H9 (cell line): ENCODE data around the gene CCL8. TPM values are rescaled to one million over a fixed set of nuclear protein-coding genes. Genes with fewer than 3 reads are reported as not detected.

Source experiments
- DNase-seq: peaks from one replicate; pipeline ENCODE4 v3.0.0-alpha.2; 2017
- H2AFZ ChIP-seq: one replicate; pipeline ENCODE4 v1.6.1; 2013; ENCODE audit warnings: mild to moderate bottlenecking, low read length, control low read depth, moderate library complexity
- H2AK5ac ChIP-seq: 2 replicates; pipeline ENCODE4 v1.6.1; 2013; ENCODE audit warnings: low read length, control low read depth, mixed read lengths; ENCODE audit not compliant: insufficient read length
- H2BK120ac ChIP-seq: one replicate; pipeline ENCODE4 v1.6.1; 2013; ENCODE audit warnings: low read depth, mild to moderate bottlenecking, low read length, control low read depth, inconsistent platforms; ENCODE audit not compliant: poor library complexity, severe bottlenecking
- H2BK12ac ChIP-seq: 2 replicates; pipeline ENCODE4 v1.6.1; 2013; ENCODE audit warnings: low read length, control low read depth, mixed read lengths, low read depth; ENCODE audit not compliant: insufficient read length
- H2BK15ac ChIP-seq: 2 replicates; pipeline ENCODE4 v1.6.1; 2013; ENCODE audit warnings: low read depth, low read length, control low read depth
- H2BK20ac ChIP-seq: one replicate; pipeline ENCODE4 v1.6.1; 2013; ENCODE audit warnings: low read depth, mild to moderate bottlenecking, low read length, control low read depth, inconsistent platforms; ENCODE audit not compliant: poor library complexity, severe bottlenecking
- H2BK5ac ChIP-seq: 2 replicates; pipeline ENCODE4 v1.6.1; 2013; ENCODE audit warnings: low read length, control low read depth, mixed read lengths; ENCODE audit not compliant: insufficient read length
- H3K14ac ChIP-seq: 2 replicates; pipeline ENCODE4 v1.6.1; 2013; ENCODE audit warnings: low read length, control low read depth; ENCODE audit not compliant: insufficient read depth
- H3K18ac ChIP-seq: 2 replicates; pipeline ENCODE4 v1.6.1; 2013; ENCODE audit warnings: low read depth, mild to moderate bottlenecking, mixed read lengths, low read length, control low read depth; ENCODE audit not compliant: insufficient read length
- H3K23ac ChIP-seq: 2 replicates; pipeline ENCODE4 v1.6.1; 2013; ENCODE audit warnings: low read length, control low read depth, mixed read lengths, low read depth; ENCODE audit not compliant: insufficient read length
- H3K23me2 ChIP-seq: 2 replicates; pipeline ENCODE4 v1.6.1; 2013; ENCODE audit warnings: low read depth, mild to moderate bottlenecking, mixed read lengths, low read length, control low read depth; ENCODE audit not compliant: insufficient read length, poor library complexity, severe bottlenecking
- H3K27ac ChIP-seq: 2 replicates; pipeline ENCODE4 v1.5.1; 2013; ENCODE audit warnings: low read length, control low read depth, mixed read lengths, low read depth; ENCODE audit not compliant: insufficient read length
- H3K27me3 ChIP-seq: 2 replicates; pipeline ENCODE4 v1.6.1; 2013; ENCODE audit warnings: low read length, control low read depth, inconsistent platforms; ENCODE audit not compliant: insufficient read depth
- H3K4ac ChIP-seq: 2 replicates; pipeline ENCODE4 v1.6.1; 2013; ENCODE audit warnings: low read depth, mild to moderate bottlenecking, control low read depth, inconsistent platforms, low read length, moderate library complexity
- H3K4me1 ChIP-seq: 2 replicates; pipeline ENCODE4 v1.6.1; 2013; ENCODE audit warnings: low read length, control low read depth, inconsistent platforms; ENCODE audit not compliant: insufficient read depth
- H3K4me2 ChIP-seq: 2 replicates; pipeline ENCODE4 v1.6.1; 2013; ENCODE audit warnings: low read length, control low read depth, mixed read lengths; ENCODE audit not compliant: insufficient read length, insufficient read depth
- H3K56ac ChIP-seq: 2 replicates; pipeline ENCODE4 v1.6.1; 2013; ENCODE audit warnings: low read depth, mild to moderate bottlenecking, mixed read lengths, low read length, control low read depth; ENCODE audit not compliant: insufficient read length
- H3K79me1 ChIP-seq: 2 replicates; pipeline ENCODE4 v1.6.1; 2013; ENCODE audit warnings: low read depth, mild to moderate bottlenecking, moderate library complexity, low read length, control low read depth, inconsistent platforms; ENCODE audit not compliant: insufficient read depth, poor library complexity, severe bottlenecking
- H3K79me2 ChIP-seq: 2 replicates; pipeline ENCODE4 v1.6.1; 2013; ENCODE audit warnings: low read length, control low read depth, inconsistent platforms; ENCODE audit not compliant: insufficient read depth
- H3K9ac ChIP-seq: 2 replicates; pipeline ENCODE4 v1.6.1; 2013; ENCODE audit warnings: low read length, control low read depth, mixed read lengths; ENCODE audit not compliant: insufficient read length; ENCODE audit errors: extremely low read depth
- H3K9me3 ChIP-seq: one replicate; pipeline ENCODE4 v1.6.1; 2013; ENCODE audit warnings: low read depth, low read length, inconsistent platforms; ENCODE audit not compliant: control insufficient read depth
- H3T11ph ChIP-seq: one replicate; pipeline ENCODE4 v1.6.1; 2013; ENCODE audit warnings: mild to moderate bottlenecking, low read length, control low read depth, inconsistent platforms
- H4K20me1 ChIP-seq: one replicate; pipeline ENCODE4 v1.6.1; 2013; ENCODE audit not compliant: control insufficient read depth, insufficient read length, insufficient read depth
- H4K5ac ChIP-seq: 2 replicates; pipeline ENCODE4 v1.6.1; 2013; ENCODE audit warnings: low read depth, mild to moderate bottlenecking, mixed read lengths, low read length, control low read depth; ENCODE audit not compliant: insufficient read length
- H4K8ac ChIP-seq: replicated peaks from 2 replicates; pipeline ENCODE4 v1.6.1; 2013; ENCODE audit warnings: low read length, control low read depth, mixed read lengths, low read depth; ENCODE audit not compliant: insufficient read length
- H4K91ac ChIP-seq: 2 replicates; pipeline ENCODE4 v1.6.1; 2013; ENCODE audit warnings: low read depth, mild to moderate bottlenecking, moderate library complexity, mixed read lengths, low read length, control low read depth; ENCODE audit not compliant: insufficient read length
- H3K27ac Mint-ChIP-seq, 3 experiments: 2 replicates in 2 of 3; 3 replicates in 1 of 3; pipeline ENCODE4 v1.8.0; 2020 to 2021; ENCODE audit warnings: mixed read lengths in 3 of 3, mild to moderate bottlenecking in 1 of 3, moderate library complexity in 1 of 3
- H3K27me3 Mint-ChIP-seq: 2 replicates; pipeline ENCODE4 v1.8.0; 2021; ENCODE audit warnings: low read depth, mild to moderate bottlenecking, moderate library complexity, mixed read lengths
- H3K36me3 Mint-ChIP-seq, 3 experiments: 2 replicates in 2 of 3; 3 replicates in 1 of 3; pipeline ENCODE4 v1.8.0; 2020 to 2021; ENCODE audit warnings: low read depth in 3 of 3, mixed read lengths in 3 of 3; ENCODE audit not compliant: insufficient read depth in 1 of 3
- H3K4me1 Mint-ChIP-seq, 2 experiments: 2 replicates each; pipeline ENCODE4 v1.8.0; 2020; ENCODE audit warnings: mixed read lengths in 2 of 2
- H3K4me3 Mint-ChIP-seq, 2 experiments: 2 replicates in 1 of 2; 3 replicates in 1 of 2; pipeline ENCODE4 v1.8.0; 2020 to 2021; ENCODE audit warnings: mild to moderate bottlenecking in 2 of 2, mixed read lengths in 2 of 2, moderate library complexity in 1 of 2
- H3K9me3 Mint-ChIP-seq, 2 experiments: 2 replicates in 1 of 2; 3 replicates in 1 of 2; pipeline ENCODE4 v1.8.0; 2020; ENCODE audit warnings: mild to moderate bottlenecking in 2 of 2, mixed read lengths in 2 of 2, moderate library complexity in 1 of 2
- total RNA-seq: library from RNA; stranded (reverse); gene quantifications from 2 replicates; pipeline ENCODE4 v1.2.1, GENCODE V29; 2021
- TF ChIP-seq, protein P1 (sequence below): fragments of 200-600 bp; sonication (generic); conservative IDR thresholded peaks from 3 replicates; pipeline ENCODE4 v1.8.0; 2021; ENCODE audit warnings: antibody characterized with exemption, mild to moderate bottlenecking

Gene CCL8
- total RNA-seq, 1 experiment from 2014 or later = not detected

DNA sequence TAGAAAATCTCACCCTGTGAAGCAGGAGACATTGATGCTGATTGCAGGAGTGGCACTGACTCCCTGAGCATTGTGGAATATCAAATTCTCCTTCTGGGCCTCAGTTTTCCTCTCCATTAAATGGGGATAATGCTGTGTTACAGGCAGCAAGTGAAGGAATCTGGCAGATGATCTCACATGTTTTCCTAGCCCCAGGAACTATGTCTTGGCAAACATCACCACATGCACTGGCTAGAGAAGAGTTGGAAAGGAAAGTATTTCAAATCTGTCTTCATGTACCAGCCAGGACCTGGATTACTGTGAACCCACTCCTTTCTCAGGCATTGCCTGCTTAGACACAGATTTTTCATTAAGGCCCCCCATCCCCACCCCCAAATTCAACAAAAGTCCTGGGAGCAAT lies 13.6 kb upstream of the CCL8 start:
- Histone ChIP-seq H2BK5ac (no peak overlapping the region), H3K9me3 (no peaks in the 10 kb centered on the region), H2BK120ac (no peak overlapping the region), H3K27ac (no peak overlapping the region), H2BK12ac (no peak overlapping the region), H3K9ac (no peak overlapping the region), H4K5ac (no peak overlapping the region), H3K23me2 (no peaks in the 10 kb centered on the region), H4K91ac (no peak overlapping the region), H3K79me2 (no peaks in the 10 kb centered on the region), H3K4me2 (no peak overlapping the region), H3K56ac (no peak overlapping the region), H3K4ac (no peak overlapping the region), H2BK20ac (no peak overlapping the region), H3K4me1 (no peaks in the 10 kb centered on the region), H4K8ac (no peak overlapping the region), H3K18ac (no peak overlapping the region), H2AK5ac (no peak overlapping the region), H3K23ac (no peak overlapping the region), H4K20me1 (no peaks in the 10 kb centered on the region), H2BK15ac (no peak overlapping the region), H2AFZ (no peak overlapping the region), H3K27me3 (no peaks in the 10 kb centered on the region), H3K14ac (no peak overlapping the region), H3T11ph (no peak overlapping the region), H3K79me1 (no peaks in the 10 kb centered on the region)
- Mint-ChIP-seq H3K27me3 (peaks cover 6% of the 10 kb centered on the region), H3K36me3 (no peaks in the 10 kb centered on the region), H3K4me1 (peaks cover 0 to 5% of the 10 kb centered on the region in 2 experiments; a peak in 3 of 4 replicates), H3K4me3 (no peak overlapping the region), H3K9me3 (no peaks in the 10 kb centered on the region), H3K27ac (no peak overlapping the region)
- DNase-seq = no peak
- TF ChIP-seq, protein P1, sequence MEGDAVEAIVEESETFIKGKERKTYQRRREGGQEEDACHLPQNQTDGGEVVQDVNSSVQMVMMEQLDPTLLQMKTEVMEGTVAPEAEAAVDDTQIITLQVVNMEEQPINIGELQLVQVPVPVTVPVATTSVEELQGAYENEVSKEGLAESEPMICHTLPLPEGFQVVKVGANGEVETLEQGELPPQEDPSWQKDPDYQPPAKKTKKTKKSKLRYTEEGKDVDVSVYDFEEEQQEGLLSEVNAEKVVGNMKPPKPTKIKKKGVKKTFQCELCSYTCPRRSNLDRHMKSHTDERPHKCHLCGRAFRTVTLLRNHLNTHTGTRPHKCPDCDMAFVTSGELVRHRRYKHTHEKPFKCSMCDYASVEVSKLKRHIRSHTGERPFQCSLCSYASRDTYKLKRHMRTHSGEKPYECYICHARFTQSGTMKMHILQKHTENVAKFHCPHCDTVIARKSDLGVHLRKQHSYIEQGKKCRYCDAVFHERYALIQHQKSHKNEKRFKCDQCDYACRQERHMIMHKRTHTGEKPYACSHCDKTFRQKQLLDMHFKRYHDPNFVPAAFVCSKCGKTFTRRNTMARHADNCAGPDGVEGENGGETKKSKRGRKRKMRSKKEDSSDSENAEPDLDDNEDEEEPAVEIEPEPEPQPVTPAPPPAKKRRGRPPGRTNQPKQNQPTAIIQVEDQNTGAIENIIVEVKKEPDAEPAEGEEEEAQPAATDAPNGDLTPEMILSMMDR = no peak
